ENCODE data around the gene OTOS.

OTOS gene

GRCh38 chr2:240121190-240121589, 19.3 kb downstream of the OTOS start:
- Histone ChIP-seq H3K27me3 (ENCODE audit: insufficient read depth, low read length) (no peaks in the 10 kb centered on the region), H3K79me1 (ENCODE audit: low read length) (no peaks in the 10 kb centered on the region), H3K9me3 (ENCODE audit: insufficient read depth, low read depth, low read length) (no peaks in the 10 kb centered on the region), H2BK120ac (ENCODE audit: insufficient read depth, low read length, poor library complexity) (no peak overlapping the region), H2BK5ac (ENCODE audit: low read depth, low read length, poor library complexity) (no peak overlapping the region), H3K4me1 (ENCODE audit: control insufficient read depth in 1 of 2, insufficient read depth in 2 of 2, low read length in 2 of 2) (no peaks in the 10 kb centered on the region), H4K12ac (ENCODE audit: low read depth, low read length) (no peak overlapping the region), H3K4me2 (ENCODE audit: low read length) (no peak overlapping the region), H3K18ac (ENCODE audit: low read length) (no peak overlapping the region), H2AFZ (ENCODE audit: insufficient read depth, low read length, poor library complexity) (no peak overlapping the region), H3K4ac (ENCODE audit: low read depth, low read length) (no peak overlapping the region), H4K91ac (ENCODE audit: low read depth, low read length) (no peak overlapping the region), H3K36me3 (ENCODE audit: control insufficient read depth in 1 of 2, insufficient read depth in 2 of 2, low read length in 2 of 2) (peaks cover 6% of the 10 kb centered on the region in 2 experiments), H2AK5ac (ENCODE audit: low read length) (no peak overlapping the region), H3K23ac (ENCODE audit: low read length) (no peak overlapping the region), H2BK12ac (ENCODE audit: low read length) (no peak overlapping the region), H3K9ac (ENCODE audit: low read length) (no peak overlapping the region), H3K4me3 (ENCODE audit: low read depth, low read length) (no peak overlapping the region), H3K14ac (ENCODE audit: low read length) (no peak overlapping the region), H4K8ac (ENCODE audit: low read depth, low read length) (no peak overlapping the region), H3K79me2 (ENCODE audit: control insufficient read depth, insufficient read depth, low read length, poor library complexity) (no peaks in the 10 kb centered on the region), H3K27ac (ENCODE audit: low read depth, low read length) (no peak overlapping the region)
- no CpG with 5 or more reads among the region's 4 CpGs for WGBS (ENCODE audit: extremely low coverage, insufficient coverage, insufficient read length)
- DNase-seq, result no peak

DNA sequence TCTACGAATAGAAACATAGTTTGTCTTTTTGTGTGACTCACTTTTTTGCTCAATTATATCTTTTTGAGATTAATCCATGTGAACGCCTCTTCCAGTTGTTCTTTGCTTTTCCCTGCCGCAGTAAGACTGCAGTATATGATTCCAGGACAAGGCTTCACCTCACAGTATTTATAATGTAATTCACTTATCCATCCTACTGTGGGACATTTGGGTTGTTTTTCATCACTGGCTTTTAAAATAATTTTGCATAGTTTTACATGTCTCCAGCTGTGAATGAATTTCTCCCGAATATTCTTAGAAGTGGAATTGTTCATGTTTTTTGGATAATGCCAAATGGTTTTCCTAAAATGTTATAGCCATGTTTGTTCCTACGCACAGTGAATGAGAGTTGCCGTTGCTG, 26.2 kb downstream of the OTOS start:
- Histone ChIP-seq H3K4ac (ENCODE audit: low read depth, low read length) (no peak overlapping the region), H4K8ac (ENCODE audit: low read depth, low read length) (no peak overlapping the region), H2BK12ac (ENCODE audit: low read length) (no peak overlapping the region), H3K4me1 (ENCODE audit: control insufficient read depth in 1 of 2, insufficient read depth in 2 of 2, low read length in 2 of 2) (no peaks in the 10 kb centered on the region), H3K9ac (ENCODE audit: low read length) (no peak overlapping the region), H3K9me3 (ENCODE audit: insufficient read depth, low read depth, low read length) (peaks cover 8% of the 10 kb centered on the region), H3K4me2 (ENCODE audit: low read length) (no peak overlapping the region), H3K14ac (ENCODE audit: low read length) (no peak overlapping the region), H3K79me1 (ENCODE audit: low read length) (no peaks in the 10 kb centered on the region), H3K4me3 (ENCODE audit: low read depth, low read length) (no peak overlapping the region), H4K91ac (ENCODE audit: low read depth, low read length) (no peak overlapping the region), H4K12ac (ENCODE audit: low read depth, low read length) (no peak overlapping the region), H3K36me3 (ENCODE audit: control insufficient read depth in 1 of 2, insufficient read depth in 2 of 2, low read length in 2 of 2) (no peaks in the 10 kb centered on the region), H2BK120ac (ENCODE audit: insufficient read depth, low read length, poor library complexity) (no peak overlapping the region), H3K79me2 (ENCODE audit: control insufficient read depth, insufficient read depth, low read length, poor library complexity) (no peaks in the 10 kb centered on the region), H2BK5ac (ENCODE audit: low read depth, low read length, poor library complexity) (no peak overlapping the region), H2AFZ (ENCODE audit: insufficient read depth, low read length, poor library complexity) (no peak overlapping the region), H3K27ac (ENCODE audit: low read depth, low read length) (no peak overlapping the region), H3K27me3 (ENCODE audit: insufficient read depth, low read length) (no peaks in the 10 kb centered on the region), H2AK5ac (ENCODE audit: low read length) (no peak overlapping the region), H3K23ac (ENCODE audit: low read length) (no peak overlapping the region), H3K18ac (ENCODE audit: low read length) (no peak overlapping the region)
- no peak for DNase-seq
- no CpG with 5 or more reads among the region's 6 CpGs for WGBS (ENCODE audit: extremely low coverage, insufficient coverage, insufficient read length)

DNA sequence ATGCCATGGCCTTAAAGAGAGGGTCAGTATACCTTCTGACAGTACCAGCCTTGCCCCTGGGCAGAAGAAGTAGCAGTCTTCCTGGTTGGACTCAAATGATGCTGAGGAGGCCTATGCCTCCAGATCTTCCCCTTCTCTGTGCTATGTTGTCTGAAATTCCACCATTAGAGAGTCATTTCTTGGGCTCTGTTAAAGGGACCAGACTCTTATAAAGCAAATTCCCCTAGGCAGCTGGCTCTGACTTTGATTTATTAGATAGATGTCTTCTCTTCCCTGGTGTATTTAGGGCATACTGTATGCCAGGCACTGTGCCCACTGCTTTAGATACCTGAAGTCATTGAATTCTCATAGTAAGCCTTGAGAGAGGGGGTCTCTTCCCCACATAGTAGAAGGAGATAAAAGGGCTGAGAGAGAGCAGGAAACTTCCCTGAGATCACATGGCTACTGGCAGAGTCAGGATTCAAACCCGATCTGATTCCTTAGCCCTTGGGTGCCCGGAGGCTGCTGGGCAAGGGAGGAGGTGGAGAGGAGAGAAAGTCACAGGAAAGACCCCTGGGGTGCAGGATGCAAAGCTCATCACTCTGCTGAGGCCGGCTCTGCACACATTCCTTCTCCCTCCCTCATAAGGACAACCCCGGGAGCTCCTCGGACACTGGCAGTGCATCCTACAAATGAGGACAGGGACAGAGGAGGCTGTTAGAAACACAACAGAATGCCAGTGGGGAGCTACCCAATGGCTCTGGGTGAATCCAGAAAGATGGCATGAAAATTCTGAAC, 27.4 kb downstream of the OTOS start:
- H2BK120ac ChIP-seq (ENCODE audit: insufficient read depth, low read length, poor library complexity), result no peak overlapping the region
- no CpG with 5 or more reads among the region's 5 CpGs for WGBS (ENCODE audit: extremely low coverage, insufficient coverage, insufficient read length)
- no peak overlapping the region for H2AK5ac ChIP-seq (ENCODE audit: low read length)
- no peak overlapping the region for H4K91ac ChIP-seq (ENCODE audit: low read depth, low read length)
- no peaks in the 10 kb centered on the region for H3K79me2 ChIP-seq (ENCODE audit: control insufficient read depth, insufficient read depth, low read length, poor library complexity)
- no peaks in the 10 kb centered on the region for H3K4me1 ChIP-seq (ENCODE audit: control insufficient read depth in 1 of 2, insufficient read depth in 2 of 2, low read length in 2 of 2)
- no peak overlapping the region for H3K9ac ChIP-seq (ENCODE audit: low read length)
- H3K9me3 ChIP-seq (ENCODE audit: insufficient read depth, low read depth, low read length), result peaks cover 8% of the 10 kb centered on the region
- H3K36me3 ChIP-seq (ENCODE audit: control insufficient read depth in 1 of 2, insufficient read depth in 2 of 2, low read length in 2 of 2), result no peaks in the 10 kb centered on the region
- no peak overlapping the region for H3K18ac ChIP-seq (ENCODE audit: low read length)
- H2BK12ac ChIP-seq (ENCODE audit: low read length), result no peak overlapping the region
- H3K4ac ChIP-seq (ENCODE audit: low read depth, low read length), result no peak overlapping the region
- H3K23ac ChIP-seq (ENCODE audit: low read length), result no peak overlapping the region
- H3K4me2 ChIP-seq (ENCODE audit: low read length), result no peak overlapping the region
- H3K4me3 ChIP-seq (ENCODE audit: low read depth, low read length), result no peak overlapping the region
- no peak overlapping the region for H2AFZ ChIP-seq (ENCODE audit: insufficient read depth, low read length, poor library complexity)
- H2BK5ac ChIP-seq (ENCODE audit: low read depth, low read length, poor library complexity), result no peak overlapping the region
- H3K27me3 ChIP-seq (ENCODE audit: insufficient read depth, low read length), result no peaks in the 10 kb centered on the region
- H3K79me1 ChIP-seq (ENCODE audit: low read length), result no peaks in the 10 kb centered on the region
- no peak overlapping the region for H4K12ac ChIP-seq (ENCODE audit: low read depth, low read length)
- H3K14ac ChIP-seq (ENCODE audit: low read length), result no peak overlapping the region
- no peak overlapping the region for H4K8ac ChIP-seq (ENCODE audit: low read depth, low read length)
- H3K27ac ChIP-seq (ENCODE audit: low read depth, low read length), result no peak overlapping the region
- no peak for DNase-seq

DNA sequence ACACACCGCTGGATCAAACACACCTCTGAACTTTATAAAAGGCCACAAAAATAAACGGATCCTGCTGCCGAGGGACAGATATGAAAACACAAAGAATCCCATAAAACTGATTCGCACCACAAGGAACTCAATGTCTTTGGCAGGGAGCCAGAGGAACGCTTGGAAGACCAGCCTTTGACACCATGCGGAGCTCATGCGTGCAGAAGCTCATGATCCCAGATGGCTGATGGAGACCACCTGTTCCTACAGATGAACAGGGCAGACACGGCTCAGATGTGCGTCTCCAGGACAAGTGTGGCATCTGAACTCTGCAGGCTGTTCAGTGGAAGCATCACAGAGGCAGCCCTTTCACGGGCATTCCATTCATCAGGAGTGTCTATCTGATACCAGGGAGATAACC, 29.2 kb downstream of the OTOS start:
- no peak overlapping the region for H2AFZ ChIP-seq (ENCODE audit: insufficient read depth, low read length, poor library complexity)
- H3K27ac ChIP-seq (ENCODE audit: low read depth, low read length), result no peak overlapping the region
- no peak overlapping the region for H3K9ac ChIP-seq (ENCODE audit: low read length)
- no peak overlapping the region for H3K18ac ChIP-seq (ENCODE audit: low read length)
- H4K91ac ChIP-seq (ENCODE audit: low read depth, low read length), result no peak overlapping the region
- H2BK12ac ChIP-seq (ENCODE audit: low read length), result no peak overlapping the region
- no peak overlapping the region for H2AK5ac ChIP-seq (ENCODE audit: low read length)
- no peak overlapping the region for H3K4me2 ChIP-seq (ENCODE audit: low read length)
- H3K4me1 ChIP-seq (ENCODE audit: control insufficient read depth in 1 of 2, insufficient read depth in 2 of 2, low read length in 2 of 2), result no peaks in the 10 kb centered on the region
- H3K4ac ChIP-seq (ENCODE audit: low read depth, low read length), result no peak overlapping the region
- H2BK120ac ChIP-seq (ENCODE audit: insufficient read depth, low read length, poor library complexity), result no peak overlapping the region
- H4K12ac ChIP-seq (ENCODE audit: low read depth, low read length), result no peak overlapping the region
- no CpG with 5 or more reads among the region's 10 CpGs for WGBS (ENCODE audit: extremely low coverage, insufficient coverage, insufficient read length)
- no peaks in the 10 kb centered on the region for H3K36me3 ChIP-seq (ENCODE audit: control insufficient read depth in 1 of 2, insufficient read depth in 2 of 2, low read length in 2 of 2)
- no peak overlapping the region for H2BK5ac ChIP-seq (ENCODE audit: low read depth, low read length, poor library complexity)
- H3K79me1 ChIP-seq (ENCODE audit: low read length), result no peaks in the 10 kb centered on the region
- peaks cover 8% of the 10 kb centered on the region for H3K9me3 ChIP-seq (ENCODE audit: insufficient read depth, low read depth, low read length)
- no peak overlapping the region for H3K4me3 ChIP-seq (ENCODE audit: low read depth, low read length)
- no peak overlapping the region for H3K23ac ChIP-seq (ENCODE audit: low read length)
- DNase-seq, result no peak
- no peak overlapping the region for H4K8ac ChIP-seq (ENCODE audit: low read depth, low read length)
- no peaks in the 10 kb centered on the region for H3K27me3 ChIP-seq (ENCODE audit: insufficient read depth, low read length)
- no peak overlapping the region for H3K14ac ChIP-seq (ENCODE audit: low read length)
- H3K79me2 ChIP-seq (ENCODE audit: control insufficient read depth, insufficient read depth, low read length, poor library complexity), result no peaks in the 10 kb centered on the region

All from trophoblast cell (in vitro differentiated cells and primary cell).